SJCRH30 (cell line): ENCODE measurements around the gene ALOX15. TPM values are rescaled to one million over a fixed set of nuclear protein-coding genes. Genes with fewer than 3 reads are reported as not detected.
"Not testable (repeated sequence)": the region's sequence is repeated elsewhere in the genome, so short reads cannot be mapped to it uniquely, and the experiment has no call there.

Experiments used
- DNase-seq, 2 experiments: peaks; one replicate each; pipeline ENCODE4 v3.0.0-alpha.2; 2015 to 2020
- H3K27ac ChIP-seq: fragments of 250-450 bp; sonication (Bioruptor Pico); 2 replicates; pipeline ENCODE4 v1.5.1; 2020; ENCODE audit warnings: mild to moderate bottlenecking, moderate library complexity
- H3K27me3 ChIP-seq: fragments of 250-450 bp; sonication (Bioruptor Pico); 2 replicates; pipeline ENCODE4 v1.5.1; 2020; ENCODE audit warnings: mild to moderate bottlenecking, moderate library complexity
- H3K36me3 ChIP-seq: fragments of 250-450 bp; sonication (Bioruptor Pico); 2 replicates; pipeline ENCODE4 v1.5.1; 2020; ENCODE audit warnings: mild to moderate bottlenecking, moderate library complexity
- H3K4me1 ChIP-seq: fragments of 250-450 bp; sonication (Bioruptor Pico); 2 replicates; pipeline ENCODE4 v1.5.1; 2020; ENCODE audit warnings: mild to moderate bottlenecking, moderate library complexity
- H3K4me3 ChIP-seq: fragments of 250-450 bp; sonication (Bioruptor Pico); 2 replicates; pipeline ENCODE4 v1.5.1; 2020; ENCODE audit warnings: mild to moderate bottlenecking, moderate library complexity
- H3K9me3 ChIP-seq: fragments of 250-450 bp; sonication (Bioruptor Pico); replicated peaks from 2 replicates; pipeline ENCODE4 v1.5.1; 2020; ENCODE audit warnings: mild to moderate bottlenecking, moderate library complexity
- total RNA-seq: library from RNA; depleted of rRNA; stranded (reverse); fragments of >200 nt; shearing (Covaris generic); gene quantifications from 2 replicates; pipeline ENCODE4 v1.2.3, GENCODE V29; 2014; rRNA removed

Gene ALOX15
- 3.0 and 3.6 TPM in 2 replicates for total RNA-seq

GRCh38 chr17:4641297-4642195 is at the start of gene ALOX15:
ALOX15 (minus strand) TSS chr17:4641678; CDS start chr17:4641651, 27 bp downstream.
- H3K36me3 ChIP-seq = no peaks in the 10 kb centered on the region
- H3K4me1 ChIP-seq = peaks cover 16% of the 10 kb centered on the region
- H3K27me3 ChIP-seq = no peaks in the 10 kb centered on the region

GRCh38 chr17:4690745-4691144 is 49.3 kb upstream of the ALOX15 start:
- no peak overlapping the region for H3K4me3 ChIP-seq
- no peak for DNase-seq
- peaks cover 16% of the 10 kb centered on the region for H3K36me3 ChIP-seq
- no peaks in the 10 kb centered on the region for H3K9me3 ChIP-seq
- no peaks in the 10 kb centered on the region for H3K27me3 ChIP-seq
- H3K27ac ChIP-seq = no peak overlapping the region
- no peaks in the 10 kb centered on the region for H3K4me1 ChIP-seq

More at GRCh38 chr17:4641297-4642195, at the start of gene ALOX15:
- Histone ChIP-seq H3K27ac (peak within 1 kb of the TSS; percentile 61), H3K4me3 (no peak within 1 kb of the TSS), H3K9me3 (no peaks in the 10 kb centered on the region)
- DNase-seq = no peak

- not testable (repeated sequence) for H3K27ac ChIP-seq, DNase-seq, H3K4me3 ChIP-seq, H3K4me1 ChIP-seq, H3K27me3 ChIP-seq, H3K9me3 ChIP-seq
- peaks cover 16% of the 10 kb centered on the region for H3K36me3 ChIP-seq
Measured at GRCh38 chr17:4689872-4690271, 48.4 kb upstream of the ALOX15 start.

DNA sequence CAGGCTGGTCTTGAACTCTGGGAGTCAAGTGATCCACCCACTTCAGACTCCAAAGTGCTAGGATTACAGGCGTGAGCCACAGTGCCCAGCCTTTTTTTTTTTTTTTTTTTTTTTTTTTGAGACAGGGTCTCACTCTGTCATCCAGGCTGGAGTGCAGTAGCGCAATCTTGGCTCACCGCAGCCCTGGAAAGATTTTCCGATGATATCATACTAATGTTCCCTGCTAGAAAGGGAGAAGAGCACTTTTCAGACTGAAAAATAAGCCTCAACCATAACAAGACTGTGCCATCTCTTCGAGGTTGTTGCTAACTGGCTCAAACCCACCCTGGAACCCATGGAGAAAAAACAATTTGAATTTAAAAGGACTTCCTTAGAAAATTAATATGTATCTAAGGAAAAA is 42.3 kb upstream of the ALOX15 start:
- not testable (repeated sequence) for H3K27me3 ChIP-seq, DNase-seq, H3K36me3 ChIP-seq, H3K4me3 ChIP-seq, H3K27ac ChIP-seq, H3K4me1 ChIP-seq, H3K9me3 ChIP-seq

- Histone ChIP-seq H3K9me3 (no peaks in the 10 kb centered on the region), H3K4me3 (no peak overlapping the region), H3K36me3 (peaks cover 4% of the 10 kb centered on the region; the same call in 1 of the 2 replicates), H3K4me1 (no peaks in the 10 kb centered on the region), H3K27me3 (no peaks in the 10 kb centered on the region), H3K27ac (no peak overlapping the region)
- DNase-seq = no peak
Measured at GRCh38 chr17:4679658-4680057, 38.2 kb upstream of the ALOX15 start.

- Histone ChIP-seq H3K27ac (no peak overlapping the region), H3K9me3 (no peaks in the 10 kb centered on the region), H3K36me3 (peaks cover 4% of the 10 kb centered on the region; the same call in 1 of the 2 replicates), H3K4me3 (no peak overlapping the region), H3K4me1 (no peaks in the 10 kb centered on the region), H3K27me3 (no peaks in the 10 kb centered on the region)
- no peak for DNase-seq
Measured at GRCh38 chr17:4678448-4679026, 37.1 kb upstream of the ALOX15 start.

- H3K4me3 ChIP-seq = no peak overlapping the region
- no peak overlapping the region for H3K27ac ChIP-seq
- no peaks in the 10 kb centered on the region for H3K27me3 ChIP-seq
- no peak for DNase-seq
- H3K4me1 ChIP-seq = no peaks in the 10 kb centered on the region
- H3K9me3 ChIP-seq = no peaks in the 10 kb centered on the region
- H3K36me3 ChIP-seq = peaks cover 4% of the 10 kb centered on the region; the same call in 1 of the 2 replicates
Measured at GRCh38 chr17:4676791-4677190, 35.3 kb upstream of the ALOX15 start.

DNA sequence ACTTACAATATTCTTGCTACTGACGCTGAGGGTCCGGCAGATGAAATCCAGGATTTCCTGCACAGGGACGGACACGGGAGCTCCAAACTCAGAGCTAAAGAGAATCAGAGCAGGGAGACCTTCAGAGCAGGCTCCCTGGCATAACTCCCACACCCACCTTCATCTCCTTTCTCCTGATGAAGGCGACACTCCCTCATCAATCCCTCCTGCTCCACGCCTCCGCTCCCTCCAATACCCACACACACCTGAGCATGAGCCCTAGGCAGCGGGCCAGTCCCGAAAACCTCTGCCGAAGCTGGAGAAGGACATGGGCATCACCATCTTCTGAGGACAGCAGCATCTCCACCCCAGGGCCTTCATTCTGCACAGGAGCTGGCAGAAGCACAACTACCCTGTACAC is 34.3 kb upstream of the ALOX15 start:
- Histone ChIP-seq H3K4me1 (no peaks in the 10 kb centered on the region), H3K9me3 (no peaks in the 10 kb centered on the region), H3K27ac (no peak overlapping the region), H3K36me3 (peaks cover 7% of the 10 kb centered on the region), H3K4me3 (no peak overlapping the region), H3K27me3 (no peaks in the 10 kb centered on the region)
- DNase-seq = no peak

GRCh38 chr17:4674685-4674998 is 33.2 kb upstream of the ALOX15 start:
- Histone ChIP-seq H3K36me3 (peaks cover 4% of the 10 kb centered on the region), H3K27me3 (no peaks in the 10 kb centered on the region), H3K27ac (no peak overlapping the region), H3K9me3 (no peaks in the 10 kb centered on the region), H3K4me3 (no peak overlapping the region), H3K4me1 (no peaks in the 10 kb centered on the region)
- DNase-seq = no peak

GRCh38 chr17:4673986-4674684 is 32.7 kb upstream of the ALOX15 start:
- DNase-seq = no peak
- Histone ChIP-seq H3K27me3 (no peaks in the 10 kb centered on the region), H3K27ac (no peak overlapping the region), H3K9me3 (no peaks in the 10 kb centered on the region), H3K36me3 (peaks cover 4% of the 10 kb centered on the region), H3K4me1 (no peaks in the 10 kb centered on the region), H3K4me3 (no peak overlapping the region)

GRCh38 chr17:4673169-4673568 is 31.7 kb upstream of the ALOX15 start:
- Histone ChIP-seq H3K4me1 (no peaks in the 10 kb centered on the region), H3K4me3 (no peak overlapping the region), H3K27ac (no peak overlapping the region), H3K36me3 (peaks cover 4% of the 10 kb centered on the region), H3K27me3 (no peaks in the 10 kb centered on the region), H3K9me3 (no peaks in the 10 kb centered on the region)
- DNase-seq = no peak

DNA sequence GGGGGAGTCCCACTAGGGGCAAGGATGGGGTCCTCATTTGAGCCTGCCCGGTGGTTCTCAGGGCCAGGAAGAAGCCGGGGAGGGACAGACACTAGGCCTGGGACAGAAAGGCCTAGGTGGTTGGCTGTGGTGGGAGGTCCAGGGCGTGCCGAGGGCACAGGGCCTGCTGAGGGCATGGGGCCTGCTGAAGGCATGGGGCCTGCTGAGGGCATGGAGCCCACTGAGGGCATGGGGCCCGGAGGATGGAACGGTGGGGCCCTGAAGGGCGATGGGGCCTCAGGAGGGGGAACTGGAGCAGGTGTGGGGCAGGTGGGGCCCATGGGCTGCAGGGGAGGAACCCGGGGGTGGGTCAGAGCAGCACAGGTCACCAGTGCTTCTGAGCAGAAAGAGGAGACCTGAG is 31.3 kb upstream of the ALOX15 start:
- H3K4me1 ChIP-seq = no peaks in the 10 kb centered on the region
- no peak overlapping the region for H3K27ac ChIP-seq
- no peak overlapping the region for H3K4me3 ChIP-seq
- H3K9me3 ChIP-seq = no peaks in the 10 kb centered on the region
- no peaks in the 10 kb centered on the region for H3K27me3 ChIP-seq
- no peak for DNase-seq
- peaks cover 4% of the 10 kb centered on the region for H3K36me3 ChIP-seq

- H3K4me1 ChIP-seq = no peaks in the 10 kb centered on the region
- no peak overlapping the region for H3K27ac ChIP-seq
- DNase-seq = no peak
- H3K27me3 ChIP-seq = no peaks in the 10 kb centered on the region
- no peak overlapping the region for H3K4me3 ChIP-seq
- H3K9me3 ChIP-seq = no peaks in the 10 kb centered on the region
- peaks cover 4% of the 10 kb centered on the region for H3K36me3 ChIP-seq
Measured at GRCh38 chr17:4672055-4672630, 30.7 kb upstream of the ALOX15 start.

DNA sequence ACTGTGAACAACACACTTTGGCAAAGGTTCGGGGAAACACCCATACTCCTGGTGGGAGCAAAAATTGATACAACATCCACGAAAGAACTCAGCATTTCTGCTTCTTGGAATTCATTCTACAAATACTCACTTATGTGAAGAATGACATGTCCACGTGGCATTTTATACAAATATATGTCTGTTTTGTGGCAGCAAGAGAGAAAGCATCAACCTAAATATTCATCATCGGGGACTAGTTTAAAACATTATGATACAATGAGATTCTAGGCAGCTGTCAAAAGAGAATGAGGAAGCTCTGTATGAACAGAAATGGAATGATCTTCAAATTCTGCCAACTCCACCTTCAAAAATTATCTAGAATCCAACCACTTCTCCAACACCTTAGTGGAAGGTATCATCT is 25.7 kb upstream of the ALOX15 start:
- Histone ChIP-seq H3K27me3 (no peaks in the 10 kb centered on the region), H3K9me3 (no peaks in the 10 kb centered on the region), H3K27ac (no peak overlapping the region), H3K4me3 (no peak overlapping the region), H3K4me1 (no peaks in the 10 kb centered on the region), H3K36me3 (peaks cover 4% of the 10 kb centered on the region)
- DNase-seq = no peak

DNA sequence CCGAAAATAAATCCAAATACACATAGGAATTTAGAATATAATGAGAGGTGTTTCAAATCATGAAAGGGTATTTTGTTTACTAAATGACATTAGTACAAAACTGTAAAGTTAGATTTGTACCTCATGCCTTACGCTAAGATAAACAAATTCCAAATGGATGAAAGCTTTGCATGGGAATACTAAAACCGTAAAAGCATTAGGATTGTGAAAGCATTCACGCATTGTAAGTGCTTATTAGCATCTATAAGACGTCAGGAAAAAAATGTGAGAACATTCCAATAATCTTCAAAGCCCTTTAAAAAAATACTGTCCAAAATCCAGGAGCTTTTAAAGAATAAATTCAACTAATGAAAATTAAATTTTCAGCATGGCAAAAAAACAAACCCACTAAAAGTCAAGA is 24.8 kb upstream of the ALOX15 start:
- H3K27ac ChIP-seq = no peak overlapping the region
- H3K9me3 ChIP-seq = no peaks in the 10 kb centered on the region
- no peaks in the 10 kb centered on the region for H3K27me3 ChIP-seq
- no peak for DNase-seq
- peaks cover 4% of the 10 kb centered on the region for H3K36me3 ChIP-seq
- H3K4me3 ChIP-seq = no peak overlapping the region
- no peaks in the 10 kb centered on the region for H3K4me1 ChIP-seq
